GM18861 (cell line): ENCODE measurements around the gene TLX2.
"Not testable (repeated sequence)": the region's sequence is repeated elsewhere in the genome, so short reads cannot be mapped to it uniquely, and the experiment has no call there.

ENCODE experiments used
- ATAC-seq: cut with Tn5 transposase; IDR thresholded peaks from one replicate; pipeline ENCODE4 v1.9.1; 2021; ENCODE audit not compliant: unreplicated experiment

The TLX2 gene

GRCh38 chr2:74514368-74515270, at the start of gene TLX2:
TLX2 (plus strand) TSS chr2:74514450; CDS start chr2:74514807, 357 bp downstream.
- no peak for ATAC-seq

- not testable (repeated sequence) for ATAC-seq
Observed at GRCh38 chr2:74470742-74471141, 43.5 kb upstream of the TLX2 start.

- ATAC-seq, result no peak
Observed at GRCh38 chr2:74471332-74472065, 42.8 kb upstream of the TLX2 start.

- peak; percentile 74 for ATAC-seq
Observed at GRCh38 chr2:74472086-74472944, 41.9 kb upstream of the TLX2 start, which contains the start of gene MRPL53. MRPL53 (minus strand) TSS chr2:74472680; CDS start chr2:74472660, 20 bp downstream.

- no peak for ATAC-seq
Observed at GRCh38 chr2:74472945-74473258, 41.3 kb upstream of the TLX2 start.

- ATAC-seq, result no peak
Observed at GRCh38 chr2:74474481-74474880, 39.8 kb upstream of the TLX2 start.

GRCh38 chr2:74474899-74475298, 39.4 kb upstream of the TLX2 start:
- ATAC-seq, result no peak

GRCh38 chr2:74481431-74481830, 32.8 kb upstream of the TLX2 start:
- no peak for ATAC-seq

GRCh38 chr2:74481961-74482800, 32.1 kb upstream of the TLX2 start:
- ATAC-seq, result peak; percentile 24

- ATAC-seq, result peak; percentile 73
Observed at GRCh38 chr2:74482801-74483674, 31.2 kb upstream of the TLX2 start, which contains the start of the genes CCDC142 and TTC31. CCDC142 (minus strand) TSS chr2:74482998; CDS start chr2:74482837, 161 bp downstream. TTC31 (plus strand) TSS chr2:74483081; CDS start chr2:74483096, 15 bp downstream.

- ATAC-seq, result not testable (repeated sequence)
Observed at GRCh38 chr2:74483675-74484164, 30.5 kb upstream of the TLX2 start.

GRCh38 chr2:74486141-74486540, 28.1 kb upstream of the TLX2 start:
- ATAC-seq, result no peak

GRCh38 chr2:74488643-74489481, 25.4 kb upstream of the TLX2 start:
- ATAC-seq, result no peak

- ATAC-seq, result no peak
Observed at GRCh38 chr2:74489906-74490305, 24.3 kb upstream of the TLX2 start.

- no peak for ATAC-seq
Observed at GRCh38 chr2:74491648-74492544, 22.4 kb upstream of the TLX2 start.

GRCh38 chr2:74493546-74493945, 20.7 kb upstream of the TLX2 start:
- no peak for ATAC-seq

- no peak for ATAC-seq
Observed at GRCh38 chr2:74495440-74495839, 18.8 kb upstream of the TLX2 start.
